SU-DHL-6 (cell line): Measurements from ENCODE around the gene GUSB.

ENCODE experiments used
- CTCF ChIP-seq: fragments of 200-600 bp; sonication (generic); IDR thresholded peaks from one replicate; pipeline ENCODE4 v1.5.1; 2017; ENCODE audit warnings: antibody characterized with exemption, mild to moderate bottlenecking, low read length, moderate library complexity; ENCODE audit not compliant: insufficient read depth, poor library complexity, severe bottlenecking
- EZH2phosphoT487 ChIP-seq: fragments of 200-600 bp; sonication (generic), shearing (Covaris generic); conservative IDR thresholded peaks from 2 replicates; pipeline ENCODE4 v1.6.1; 2018; ENCODE audit warnings: mild to moderate bottlenecking, antibody characterized with exemption, low read length, moderate library complexity, mixed read lengths

GRCh38 chr7:66016131-66016461, 34.1 kb upstream of the GUSB start:
- TF ChIP-seq CTCF (no peak), EZH2phosphoT487 (no peak)
